Measurements from ENCODE around the gene TMEM205. TPM values are rescaled to one million over a fixed set of nuclear protein-coding genes. Genes with fewer than 3 reads are reported as not detected.

Gene TMEM205
- total and polyA plus RNA-seq, 4 donors: 101 to 166 (median 127) TPM

DNA sequence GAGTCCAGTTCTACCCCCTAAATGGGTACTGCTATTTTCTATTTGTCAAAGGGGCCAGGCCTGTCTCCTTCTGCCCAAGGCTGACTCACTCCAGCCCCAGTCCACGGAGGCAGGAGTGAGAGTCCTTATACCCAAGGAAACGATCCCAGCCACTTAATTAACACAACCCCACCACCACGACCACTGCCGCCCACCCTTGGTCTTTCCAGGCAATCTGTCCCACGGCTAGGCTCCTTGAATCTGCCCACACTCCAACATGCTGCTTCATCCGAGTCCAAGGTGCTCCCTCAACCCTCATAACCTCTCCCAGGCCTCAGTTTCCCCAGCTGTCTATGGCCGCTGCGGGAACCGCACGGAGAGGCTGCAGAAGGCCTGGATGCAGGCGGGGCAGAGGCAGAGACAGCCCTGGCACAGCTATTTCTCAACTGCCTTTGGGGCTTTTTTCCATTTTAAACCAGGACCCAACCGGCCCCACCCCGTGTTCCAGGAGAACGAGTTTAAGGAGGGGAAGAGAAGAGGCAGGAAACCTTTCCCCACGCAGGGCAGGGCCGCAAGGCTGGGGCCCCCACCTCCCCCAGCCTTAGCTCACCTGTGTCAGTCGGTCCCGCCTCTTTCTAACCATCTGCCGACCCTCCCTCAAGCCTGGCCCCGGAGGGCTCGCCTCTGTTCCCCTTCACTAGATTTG, 7.4 kb downstream of the TMEM205 start:
- H3K9me3 ChIP-seq (ENCODE audit: control insufficient read depth in 4 of 4, insufficient read depth in 3 of 4, low read length in 3 of 4): peaks cover 0 to 2% (median 0%) of the 10 kb centered on the region in 4 donors
- no peaks in the 10 kb centered on the region for H3K27me3 ChIP-seq (ENCODE audit: control insufficient read depth in 3 of 3, insufficient read depth in 3 of 3, low read length in 2 of 3)
- H3K4me3 ChIP-seq: peak overlapping the region; percentile 69
- peak in 1 of 3 donors; percentile 22 for DNase-seq
- TF ChIP-seq, protein P1, sequence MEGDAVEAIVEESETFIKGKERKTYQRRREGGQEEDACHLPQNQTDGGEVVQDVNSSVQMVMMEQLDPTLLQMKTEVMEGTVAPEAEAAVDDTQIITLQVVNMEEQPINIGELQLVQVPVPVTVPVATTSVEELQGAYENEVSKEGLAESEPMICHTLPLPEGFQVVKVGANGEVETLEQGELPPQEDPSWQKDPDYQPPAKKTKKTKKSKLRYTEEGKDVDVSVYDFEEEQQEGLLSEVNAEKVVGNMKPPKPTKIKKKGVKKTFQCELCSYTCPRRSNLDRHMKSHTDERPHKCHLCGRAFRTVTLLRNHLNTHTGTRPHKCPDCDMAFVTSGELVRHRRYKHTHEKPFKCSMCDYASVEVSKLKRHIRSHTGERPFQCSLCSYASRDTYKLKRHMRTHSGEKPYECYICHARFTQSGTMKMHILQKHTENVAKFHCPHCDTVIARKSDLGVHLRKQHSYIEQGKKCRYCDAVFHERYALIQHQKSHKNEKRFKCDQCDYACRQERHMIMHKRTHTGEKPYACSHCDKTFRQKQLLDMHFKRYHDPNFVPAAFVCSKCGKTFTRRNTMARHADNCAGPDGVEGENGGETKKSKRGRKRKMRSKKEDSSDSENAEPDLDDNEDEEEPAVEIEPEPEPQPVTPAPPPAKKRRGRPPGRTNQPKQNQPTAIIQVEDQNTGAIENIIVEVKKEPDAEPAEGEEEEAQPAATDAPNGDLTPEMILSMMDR (IDR thresholded peaks at IDR 0.05; ENCODE audit: control extremely low read depth, extremely low read depth): no peak
- peaks cover 0 to 15% (median 0%) of the 10 kb centered on the region in 5 donors for H3K4me1 ChIP-seq (ENCODE audit: control insufficient read depth in 5 of 5, insufficient read depth in 5 of 5, low read length in 5 of 5)
- peak; percentile 21 for ATAC-seq (ENCODE audit: insufficient read depth, low FRiP score)
- 14 to 17% methylated on average over 21 of the region's 21 CpGs for WGBS, 2 donors
- peak overlapping the region in 1 of 2 donors; percentile 78 for H3K27ac ChIP-seq (ENCODE audit: low read depth in 1 of 2, low read length in 1 of 2)
- peaks cover 3 to 30% (median 23%) of the 10 kb centered on the region in 4 donors for H3K36me3 ChIP-seq (ENCODE audit: control insufficient read depth in 4 of 4, insufficient read depth in 4 of 4, low read length in 4 of 4)
- no peak overlapping the region for H3K9ac ChIP-seq (ENCODE audit: insufficient read depth in 1 of 2, low read length in 2 of 2)

DNA sequence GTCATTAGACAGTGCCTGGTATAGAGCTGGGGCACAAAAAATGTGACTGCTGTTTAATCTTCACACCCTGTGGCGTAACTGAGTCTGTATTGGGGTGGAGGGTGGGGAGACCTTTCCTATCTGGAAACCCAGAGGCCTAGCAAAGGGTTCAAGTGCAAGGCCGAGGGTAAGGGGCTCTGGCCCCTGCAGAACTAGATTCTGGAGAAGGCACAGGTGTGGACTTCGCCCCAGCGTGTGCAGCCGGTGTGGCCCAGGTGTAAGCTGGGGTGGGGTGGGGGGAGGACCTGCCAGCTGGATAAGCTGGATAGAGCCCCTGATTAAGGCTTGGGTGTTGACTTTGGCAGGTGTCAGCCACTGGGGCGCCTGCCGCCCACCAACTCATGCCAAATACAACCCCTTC, 7.9 kb downstream of the TMEM205 start:
- Histone ChIP-seq H3K4me3 (no peak overlapping the region), H3K9me3 (ENCODE audit: control insufficient read depth in 4 of 4, insufficient read depth in 3 of 4, low read length in 3 of 4) (peaks cover 0 to 2% (median 0%) of the 10 kb centered on the region in 4 donors), H3K36me3 (ENCODE audit: control insufficient read depth in 4 of 4, insufficient read depth in 4 of 4, low read length in 4 of 4) (peaks cover 3 to 34% (median 25%) of the 10 kb centered on the region in 4 donors), H3K27me3 (ENCODE audit: control insufficient read depth in 3 of 3, insufficient read depth in 3 of 3, low read length in 2 of 3) (no peaks in the 10 kb centered on the region), H3K4me1 (ENCODE audit: control insufficient read depth in 5 of 5, insufficient read depth in 5 of 5, low read length in 5 of 5) (peaks cover 0 to 15% (median 0%) of the 10 kb centered on the region in 5 donors), H3K27ac (ENCODE audit: low read depth in 1 of 2, low read length in 1 of 2) (peak overlapping the region in 1 of 2 donors; percentile 78), H3K9ac (ENCODE audit: insufficient read depth in 1 of 2, low read length in 2 of 2) (no peak overlapping the region)
- WGBS, 2 donors: 75 to 81% methylated on average over 7 of the region's 7 CpGs
- TF ChIP-seq, protein P1 (IDR thresholded peaks at IDR 0.05; ENCODE audit: control extremely low read depth, extremely low read depth): no peak
- DNase-seq: no peak
- no peak for ATAC-seq (ENCODE audit: insufficient read depth, low FRiP score)

GRCh38 chr19:11337080-11337479, 9.0 kb downstream of the TMEM205 start:
- Histone ChIP-seq H3K27me3 (ENCODE audit: control insufficient read depth in 3 of 3, insufficient read depth in 3 of 3, low read length in 2 of 3) (no peaks in the 10 kb centered on the region), H3K9ac (ENCODE audit: insufficient read depth in 1 of 2, low read length in 2 of 2) (no peak overlapping the region), H3K4me3 (no peak overlapping the region), H3K4me1 (ENCODE audit: control insufficient read depth in 5 of 5, insufficient read depth in 5 of 5, low read length in 5 of 5) (peaks cover 0 to 15% (median 0%) of the 10 kb centered on the region in 5 donors), H3K9me3 (ENCODE audit: control insufficient read depth in 4 of 4, insufficient read depth in 3 of 4, low read length in 3 of 4) (peaks cover 0 to 2% (median 0%) of the 10 kb centered on the region in 4 donors), H3K27ac (ENCODE audit: low read depth in 1 of 2, low read length in 1 of 2) (no peak overlapping the region), H3K36me3 (ENCODE audit: control insufficient read depth in 4 of 4, insufficient read depth in 4 of 4, low read length in 4 of 4) (peaks cover 7 to 38% (median 26%) of the 10 kb centered on the region in 4 donors)
- ATAC-seq (ENCODE audit: insufficient read depth, low FRiP score) (no peak), DNase-seq (no peak)
- TF ChIP-seq, protein P1 (IDR thresholded peaks at IDR 0.05; ENCODE audit: control extremely low read depth, extremely low read depth): no peak
- WGBS, 2 donors: 47 to 67% methylated on average over 14 of the region's 14 CpGs

All from lung (tissue), 12 donors.